Medulla oblongata (tissue), 1 donor: Measurements from ENCODE around the gene ZSWIM4.
A peak's percentile ranks its signal among the peaks of the same experiment; 100 is the strongest.
"Not testable (repeated sequence)": the region's sequence is repeated elsewhere in the genome, so short reads cannot be mapped to it uniquely, and the experiment has no call there.

ENCODE experiments used
- DNase-seq: peaks from one replicate; pipeline ENCODE4 v3.0.0-alpha.2; 2015; ENCODE audit errors: extremely low spot score

ZSWIM4 gene

GRCh38 chr19:13794757-13795589 is at the start of gene ZSWIM4:
TSS of gene ZSWIM4 (plus strand) at chr19:13795443. CDS start at chr19:13795649, 206 bp downstream.
- DNase-seq: peak; percentile 99

DNA sequence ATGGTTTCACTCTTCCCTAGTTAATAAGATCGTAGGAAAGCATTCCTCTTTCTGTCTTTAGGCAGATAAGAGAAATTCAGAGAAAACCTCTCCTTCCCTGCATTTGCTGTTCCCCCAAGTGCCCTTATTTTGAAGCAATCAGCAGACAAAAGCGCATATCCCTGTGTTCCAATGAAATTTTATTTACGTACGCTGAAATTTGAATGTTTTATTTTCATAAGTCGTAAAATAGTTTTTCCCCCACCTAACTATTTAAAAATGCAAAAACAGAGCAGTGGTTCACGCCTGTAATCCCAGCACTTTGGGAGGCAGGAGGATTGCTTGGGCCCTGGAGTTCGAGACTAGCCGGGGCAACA is 48.2 kb upstream of the ZSWIM4 start:
- no peak for DNase-seq

DNA sequence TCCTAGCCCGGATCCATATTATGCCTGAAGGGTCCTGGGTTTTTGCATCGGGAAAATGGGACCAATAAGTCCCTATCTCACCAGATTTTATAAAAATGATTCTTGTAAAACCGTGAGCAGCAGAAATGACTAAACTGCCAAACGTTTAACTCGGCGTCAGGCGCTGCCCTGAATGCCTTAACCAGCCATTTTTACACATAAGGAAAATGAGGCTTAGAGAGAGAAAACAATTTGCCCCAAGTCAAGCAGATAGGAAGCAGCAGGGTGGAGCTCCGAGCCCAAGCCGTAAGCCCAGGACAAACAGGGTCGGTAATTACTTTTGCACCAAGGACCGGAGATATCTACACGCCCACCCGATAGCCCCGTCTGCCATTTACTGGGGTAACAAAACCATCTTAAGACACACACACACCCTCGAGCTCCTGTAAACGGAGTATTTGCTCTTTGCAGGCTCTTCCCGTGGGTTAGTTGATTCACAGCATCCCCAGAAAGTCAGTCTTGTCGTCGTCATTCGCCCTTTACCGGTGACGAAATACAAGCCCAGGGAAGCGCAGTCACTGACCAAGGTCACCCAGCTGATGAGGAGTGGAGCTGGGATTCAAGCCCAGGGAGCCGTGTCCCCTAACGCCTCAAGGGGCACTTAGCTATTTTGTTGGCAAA is 46.9 kb upstream of the ZSWIM4 start:
- DNase-seq: no peak

DNA sequence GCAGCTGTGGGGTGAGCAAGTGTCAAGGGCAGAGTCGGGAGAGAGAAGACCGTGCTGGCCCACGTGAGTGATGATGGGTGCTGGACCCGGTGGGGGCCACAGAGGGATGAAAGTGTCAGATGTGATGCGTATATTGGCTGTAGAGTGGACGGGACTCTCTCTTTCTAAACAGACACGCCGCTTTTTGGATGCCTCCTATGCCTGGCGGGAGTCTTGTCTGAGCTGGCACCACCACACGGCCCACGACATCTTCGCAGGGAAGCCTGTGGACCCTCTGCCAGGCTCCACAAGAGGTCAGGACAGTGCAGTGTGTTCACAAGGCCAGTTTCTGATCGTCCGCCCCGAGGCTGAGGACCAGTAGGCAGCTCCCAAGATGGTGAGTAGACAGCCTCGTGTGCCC is 43.8 kb upstream of the ZSWIM4 start:
- no peak for DNase-seq

GRCh38 chr19:13753622-13754021 is 41.6 kb upstream of the ZSWIM4 start:
- DNase-seq: not testable (repeated sequence)

DNA sequence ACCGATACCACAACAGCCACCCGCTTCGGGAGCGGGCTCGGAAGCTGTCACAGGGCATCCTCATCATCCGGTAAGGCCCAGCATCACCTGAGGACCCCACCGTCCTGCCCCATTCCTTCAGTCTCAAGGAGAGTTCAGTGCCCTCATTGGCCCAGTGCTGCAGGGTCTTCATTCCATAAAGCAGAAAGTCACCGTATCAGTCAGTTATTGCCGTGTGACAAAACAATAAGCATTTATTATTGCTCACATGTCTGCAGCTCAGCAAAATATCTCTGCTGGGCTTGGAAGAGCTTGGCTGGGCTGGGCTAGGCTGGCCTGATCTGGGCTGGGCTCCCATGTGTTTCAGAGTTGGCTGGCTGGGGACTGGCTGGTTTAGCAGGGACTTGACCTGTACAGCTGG is 39.0 kb upstream of the ZSWIM4 start:
- no peak for DNase-seq

DNA sequence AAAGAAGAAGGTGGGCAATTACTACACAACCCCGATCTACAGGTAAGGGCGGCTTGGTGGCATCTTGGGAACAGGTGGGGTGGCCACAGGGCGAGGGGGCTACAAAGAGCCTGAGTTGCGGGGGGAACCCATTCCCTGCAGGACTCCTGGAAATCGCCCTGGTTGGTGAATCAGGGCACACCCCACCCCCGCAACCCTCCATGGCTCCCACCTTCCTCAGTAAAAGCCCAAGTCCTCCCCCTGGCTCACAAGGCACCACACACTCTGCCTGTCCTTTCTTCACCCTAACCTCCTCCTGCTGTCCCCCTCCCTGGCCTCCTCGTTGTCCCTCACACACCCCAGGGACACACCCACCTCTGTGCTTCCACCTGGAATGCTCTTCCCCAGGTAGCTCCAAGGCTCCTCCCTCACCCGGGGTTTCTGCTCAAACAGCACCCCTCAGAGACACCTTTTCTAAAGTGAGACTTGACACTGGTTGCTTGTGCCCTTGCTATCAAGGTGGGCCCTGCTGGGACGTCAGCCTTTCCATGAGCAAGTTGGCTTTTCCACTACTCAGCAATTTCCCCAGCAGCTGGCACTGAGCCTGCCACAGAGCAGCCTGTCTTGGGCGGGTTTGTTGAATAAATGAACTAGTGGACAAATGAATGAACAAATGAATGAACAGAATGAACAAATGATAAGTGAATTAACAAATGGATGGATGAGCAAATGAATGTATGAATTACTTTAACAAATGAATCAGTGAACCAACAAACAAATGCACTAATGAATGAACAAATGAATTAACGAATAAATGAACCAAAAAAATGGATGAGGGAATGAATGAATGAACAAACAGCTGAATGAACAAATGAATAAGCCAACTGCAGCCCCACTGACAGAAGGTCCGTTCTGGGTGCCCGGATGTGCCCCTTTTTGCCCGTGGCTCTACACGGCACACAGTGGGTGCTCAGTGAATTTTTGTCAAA is 37.2 kb upstream of the ZSWIM4 start:
- no peak for DNase-seq

GRCh38 chr19:13758795-13759194 is 36.4 kb upstream of the ZSWIM4 start:
- DNase-seq: no peak

DNA sequence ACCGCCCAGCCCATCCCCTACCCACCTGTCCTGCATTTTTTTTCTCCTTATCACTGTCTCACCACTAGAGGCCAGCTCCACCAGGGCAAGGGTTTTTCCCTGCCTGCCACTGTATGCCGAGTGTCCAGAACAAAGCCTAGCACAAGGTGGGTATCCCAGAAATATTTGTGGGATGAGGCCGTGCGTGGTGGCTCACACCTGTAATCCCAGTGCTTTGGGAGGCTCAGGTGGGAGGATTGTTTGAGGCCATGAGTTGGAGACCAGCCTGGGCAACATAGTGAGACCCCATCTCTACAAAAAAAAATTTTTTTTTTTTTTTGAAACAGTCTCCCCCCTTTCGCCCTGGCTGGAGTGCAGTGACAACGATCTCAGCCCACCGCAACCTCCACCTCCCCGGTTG is 33.8 kb upstream of the ZSWIM4 start:
- DNase-seq: no peak

DNA sequence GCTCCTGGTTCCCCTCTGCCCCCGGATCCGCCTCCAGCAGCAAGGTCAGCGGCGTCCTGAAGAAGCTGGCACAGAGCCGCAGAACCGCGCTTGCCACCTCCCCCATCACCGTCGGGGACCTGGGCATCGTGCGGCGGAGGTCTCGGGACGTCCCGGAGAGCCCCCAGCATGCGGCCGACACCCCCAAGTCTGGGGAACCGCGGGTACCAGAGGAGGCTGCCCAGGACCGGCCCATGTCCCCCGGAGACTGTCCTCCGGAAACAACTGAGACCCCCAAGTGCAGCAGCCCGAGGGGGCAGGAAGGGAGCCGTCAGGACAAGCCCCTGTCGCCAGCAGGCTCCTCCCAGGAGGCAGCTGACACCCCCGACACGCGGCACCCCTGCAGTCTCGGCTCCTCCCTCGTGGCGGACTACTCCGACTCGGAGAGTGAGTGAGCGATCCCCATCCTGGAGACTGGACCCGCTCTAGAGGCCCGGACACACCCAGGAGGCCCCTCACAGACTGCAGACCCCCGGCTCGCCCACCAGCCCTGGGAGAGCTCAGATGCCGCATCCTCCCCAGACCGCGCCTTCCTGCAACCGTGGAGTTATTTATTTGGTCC is 32.5 kb upstream of the ZSWIM4 start:
- no peak for DNase-seq

- DNase-seq: no peak
These were observed 32.0 kb upstream of the ZSWIM4 start for GRCh38 chr19:13763265-13763664.

DNA sequence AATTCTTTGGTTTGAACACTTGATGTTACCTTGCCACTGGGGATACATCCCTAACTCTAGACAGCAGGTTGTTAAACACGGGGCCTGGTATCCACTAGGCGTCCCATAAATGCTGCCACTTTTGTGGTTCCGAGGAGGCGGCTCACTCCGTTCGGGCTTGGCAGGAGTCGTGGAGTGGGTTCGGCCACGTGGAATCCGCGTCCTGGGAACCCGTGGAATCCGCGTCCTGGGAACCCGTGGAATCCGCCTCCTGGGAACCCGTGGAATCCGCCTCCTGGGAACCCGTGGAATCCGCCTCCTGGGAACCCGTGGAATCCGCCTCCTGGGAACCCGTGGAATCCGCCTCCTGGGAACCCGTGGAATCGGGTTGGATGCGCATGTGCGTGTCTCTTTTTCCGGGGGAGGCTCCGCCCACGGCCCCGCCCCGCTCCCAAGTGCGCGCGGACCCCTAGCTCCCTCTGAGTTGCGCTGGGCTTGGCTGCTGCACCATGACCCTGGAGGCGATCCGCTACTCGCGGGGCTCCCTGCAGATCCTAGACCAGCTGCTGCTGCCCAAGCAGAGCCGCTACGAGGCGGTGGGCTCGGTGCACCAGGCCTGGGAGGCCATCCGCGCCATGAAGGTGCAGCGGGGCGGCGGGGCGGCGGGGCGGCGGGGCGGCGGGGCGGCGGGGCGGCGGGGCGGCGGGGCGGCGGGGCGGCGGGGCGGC is 31.0 kb upstream of the ZSWIM4 start, which contains the start of gene MRI1:
Gene MRI1, plus strand, starts transcription at position 422 of the 707 bp plus-strand sequence. Its CDS starts 67 bp downstream, at position 489.
- DNase-seq: peak; percentile 68

DNA sequence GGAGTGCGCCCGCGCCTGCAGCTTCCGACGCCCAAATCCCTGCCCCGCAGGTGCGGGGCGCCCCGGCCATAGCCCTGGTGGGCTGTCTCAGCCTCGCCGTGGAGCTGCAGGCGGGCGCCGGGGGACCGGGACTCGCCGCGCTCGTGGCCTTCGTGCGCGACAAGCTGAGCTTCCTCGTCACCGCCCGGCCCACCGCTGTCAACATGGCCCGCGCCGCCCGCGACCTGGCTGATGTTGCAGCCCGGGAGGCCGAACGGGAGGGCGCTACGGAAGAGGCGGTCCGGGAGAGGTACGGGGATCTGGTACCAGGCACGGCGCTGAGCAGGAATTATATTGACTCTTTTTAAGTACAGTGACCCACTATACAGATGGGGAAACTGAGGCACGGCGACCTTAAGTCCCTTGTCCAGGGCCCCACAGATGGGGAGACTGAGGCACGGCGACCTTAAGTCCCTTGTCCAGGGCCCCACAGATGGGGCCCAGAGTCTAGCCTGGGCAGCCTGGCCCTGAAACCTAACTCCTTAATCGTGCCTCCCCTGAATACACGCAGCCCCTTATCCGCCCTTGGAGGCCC is 30.3 kb upstream of the ZSWIM4 start:
- no peak for DNase-seq

DNA sequence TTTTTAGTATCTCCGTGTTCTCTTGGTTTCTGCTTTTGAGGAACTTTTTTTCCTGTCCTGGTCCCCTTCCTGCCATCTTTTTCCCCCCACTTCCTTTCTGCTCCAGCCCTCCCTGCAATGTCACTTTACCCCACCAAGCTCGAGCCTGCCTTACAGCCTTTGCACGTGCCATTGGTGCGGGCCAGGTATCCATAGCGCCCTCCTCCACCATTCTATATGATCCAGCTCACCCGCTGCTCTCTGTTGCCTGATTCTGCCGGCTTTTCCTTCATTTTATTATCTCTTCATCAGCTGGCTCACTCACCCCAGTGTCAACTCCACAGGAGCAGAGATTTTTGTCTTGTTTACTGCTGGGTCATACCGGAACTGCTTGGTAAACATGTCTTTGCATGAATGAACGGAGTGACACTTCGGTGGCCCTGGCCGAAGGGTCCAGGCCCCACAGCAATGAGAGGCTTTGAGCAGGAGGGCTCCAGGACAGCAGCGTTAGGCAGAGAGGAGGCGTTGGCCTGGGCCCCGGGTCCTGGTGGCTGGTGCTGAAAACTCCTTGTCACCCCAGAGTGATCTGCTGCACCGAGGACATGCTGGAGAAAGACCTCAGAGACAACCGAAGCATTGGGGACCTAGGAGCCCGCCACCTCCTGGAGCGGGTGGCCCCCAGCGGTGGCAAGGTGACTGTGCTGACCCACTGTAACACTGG is 29.7 kb upstream of the ZSWIM4 start:
- no peak for DNase-seq

DNA sequence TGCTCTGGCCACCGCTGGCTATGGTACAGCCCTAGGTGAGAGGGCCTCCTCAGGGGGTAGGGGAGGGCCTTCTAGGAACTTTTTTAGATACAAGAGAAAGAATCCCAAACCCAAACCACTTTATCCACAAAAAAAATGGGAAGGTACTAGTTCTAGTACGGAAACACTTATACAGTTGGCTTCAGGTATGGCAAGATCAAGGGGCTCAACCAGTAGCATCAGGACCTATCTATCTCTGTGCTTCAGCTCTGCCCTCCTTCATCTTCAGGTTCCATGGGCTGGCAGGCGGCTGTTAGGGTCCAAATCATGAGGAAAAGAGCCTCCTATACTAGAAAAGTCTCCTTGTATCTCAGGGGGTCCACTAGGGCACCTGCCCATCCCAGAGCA is 29.2 kb upstream of the ZSWIM4 start:
- DNase-seq: no peak

- no peak for DNase-seq
These were observed 26.7 kb upstream of the ZSWIM4 start for GRCh38 chr19:13768510-13768909.

DNA sequence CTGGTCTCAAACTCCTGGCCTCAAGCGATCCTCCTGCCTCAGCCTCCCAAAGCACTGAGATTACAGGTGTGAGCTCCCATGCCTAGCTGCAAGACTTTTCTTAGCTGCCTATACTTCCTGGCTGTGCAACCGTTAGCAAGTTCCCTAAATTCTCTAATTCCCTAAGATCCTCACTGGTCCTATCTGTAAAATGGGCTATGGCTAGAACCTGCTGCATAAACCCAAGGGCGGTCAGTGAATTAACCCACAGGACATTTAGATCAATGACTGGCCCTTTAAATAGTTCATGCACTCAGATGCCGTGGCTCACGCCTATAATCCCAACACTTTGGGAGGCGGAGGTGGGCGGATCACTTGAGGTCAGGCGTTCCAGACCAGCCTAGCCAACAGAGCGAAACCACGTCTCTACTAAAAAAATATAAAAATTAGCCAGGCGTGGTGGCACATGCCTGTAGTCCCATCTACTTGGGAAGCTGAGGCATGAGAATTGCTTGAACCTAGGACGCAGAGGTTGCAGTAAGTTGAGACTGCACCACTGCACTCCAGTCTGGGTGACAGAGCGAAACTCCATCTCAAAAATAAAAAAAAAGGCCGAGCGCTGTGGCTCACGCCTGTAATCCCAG is 25.1 kb upstream of the ZSWIM4 start:
- no peak for DNase-seq

DNA sequence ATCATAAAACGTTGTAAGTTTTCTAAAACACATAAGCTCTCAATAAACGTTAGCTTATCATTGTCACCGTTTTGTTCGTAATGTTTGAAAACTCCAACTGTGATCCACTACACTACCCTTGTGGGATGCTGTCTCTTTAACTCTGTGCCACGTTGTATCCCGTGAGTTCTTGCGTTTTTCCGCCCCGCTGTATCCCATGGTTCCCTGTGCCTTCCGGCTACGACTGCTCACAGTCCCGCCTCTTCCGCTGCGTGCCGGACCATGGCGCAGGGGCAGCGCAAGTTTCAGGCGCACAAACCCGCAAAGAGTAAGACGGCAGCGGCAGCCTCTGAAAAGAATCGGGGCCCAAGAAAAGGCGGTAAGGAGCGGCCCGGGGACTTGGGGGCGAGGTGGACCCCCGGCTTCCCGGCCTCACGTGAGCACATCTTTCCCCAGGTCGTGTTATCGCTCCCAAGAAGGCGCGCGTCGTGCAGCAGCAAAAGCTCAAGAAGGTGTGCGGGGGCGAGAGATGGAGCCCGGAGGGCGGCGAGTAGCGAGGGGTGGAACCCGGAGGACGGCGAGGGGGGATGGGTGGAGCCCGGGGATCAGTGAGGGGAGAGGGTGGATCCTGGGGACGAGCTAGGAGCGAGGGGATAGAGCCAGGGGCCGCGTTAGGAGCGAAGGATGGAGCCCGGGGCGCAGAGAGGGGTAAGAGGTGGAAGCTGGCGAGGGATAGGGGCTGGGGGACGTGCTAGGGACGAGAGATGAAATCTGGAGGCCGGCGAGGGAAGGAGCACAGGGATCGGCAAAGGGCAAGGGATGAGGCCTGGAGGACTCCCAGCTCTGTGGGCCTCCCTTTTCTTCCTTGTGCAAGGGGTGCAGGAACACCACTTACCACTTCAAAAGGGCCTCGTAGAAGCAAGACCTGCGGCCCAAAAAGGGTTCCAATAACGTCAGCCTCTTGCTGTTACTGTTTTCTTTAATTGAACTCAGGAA is 20.7 kb upstream of the ZSWIM4 start, which contains the start of gene C19orf53:
Gene C19orf53, plus strand, starts transcription at position 240 of the 975 bp plus-strand sequence. Its CDS starts 22 bp downstream, at position 262.
- DNase-seq: peak; percentile 96
